A549 (cell line): ENCODE data around the gene POLR3B.

Source experiments
- CTCF ChIP-seq: fragments of >200 bp; sonication (Bioruptor Twin); formaldehyde crosslinking; IDR thresholded peaks from 3 replicates; pipeline ENCODE4 v1.5.1; 2016
- EP300 ChIP-seq, 2 experiments: fragments of >200 bp; sonication (Bioruptor Twin); formaldehyde crosslinking; IDR thresholded peaks; 2 replicates in 1 of 2; 3 replicates in 1 of 2; pipeline ENCODE4 v1.6.1; 2016 to 2017
- RNF2 ChIP-seq: fragments of 200-600 bp; sonication (generic); IDR thresholded peaks from 2 replicates; pipeline ENCODE4 v1.6.1; 2016; ENCODE audit warnings: low read depth, mild to moderate bottlenecking, antibody characterized with exemption, moderate library complexity, borderline replicate concordance

DNA sequence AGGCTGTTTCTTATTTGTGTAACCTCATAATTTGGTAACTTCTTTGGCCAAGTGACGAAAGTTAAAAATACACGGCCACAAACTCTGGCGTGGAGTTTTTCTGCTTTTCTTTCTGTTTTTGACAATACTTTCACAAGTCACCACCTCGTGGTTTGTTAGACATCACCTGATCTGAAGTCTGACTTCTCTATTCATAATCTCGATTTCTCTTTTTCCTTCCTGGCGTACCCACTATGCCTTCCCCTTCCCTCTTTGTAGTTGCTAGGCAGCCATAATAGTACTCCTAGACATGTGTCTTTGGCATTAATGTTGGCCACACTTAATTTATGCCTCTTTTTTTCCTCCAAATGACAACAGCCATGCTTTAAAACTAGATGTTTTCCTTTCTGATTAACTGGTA, 97.6 kb downstream of the POLR3B start:
- TF ChIP-seq RNF2 (no peak), CTCF (no peak), EP300 (IDR thresholded peaks at IDR 0.05) (no peak)
